Neural progenitor cell (in vitro differentiated cells): ENCODE results near the gene CCT2. TPM values are rescaled to one million over a fixed set of nuclear protein-coding genes. Genes with fewer than 3 reads are reported as not detected.

Experiments used
- DNase-seq: peaks from one replicate; pipeline ENCODE4 v3.0.0-alpha.2; 2016; ENCODE audit warnings: low spot score
- H2AFZ ChIP-seq: fragments of 200-600 bp; sonication (generic); replicated peaks from 2 replicates; pipeline ENCODE4 v1.6.1; 2016; ENCODE audit warnings: antibody characterized with exemption
- H3F3A ChIP-seq: fragments of 200-600 bp; sonication (generic); 2 replicates; pipeline ENCODE4 v1.6.1; 2016; ENCODE audit warnings: antibody characterized with exemption, low read depth
- H3K27ac ChIP-seq: fragments of 200-600 bp; sonication (generic); 2 replicates; pipeline ENCODE4 v1.5.1; 2016; ENCODE audit warnings: mild to moderate bottlenecking
- H3K27me3 ChIP-seq: fragments of 200-600 bp; sonication (generic); 2 replicates; pipeline ENCODE4 v1.6.1; 2016; ENCODE audit warnings: mild to moderate bottlenecking, moderate library complexity
- H3K36me3 ChIP-seq: fragments of 200-600 bp; sonication (generic); 2 replicates; pipeline ENCODE4 v1.5.1; 2016
- H3K4me1 ChIP-seq: fragments of 200-600 bp; sonication (generic); 2 replicates; pipeline ENCODE4 v1.6.1; 2016; ENCODE audit warnings: mixed run types
- H3K4me2 ChIP-seq: fragments of 200-600 bp; sonication (generic); 2 replicates; pipeline ENCODE4 v1.6.1; 2016
- H3K4me3 ChIP-seq: fragments of 200-600 bp; sonication (generic); 2 replicates; pipeline ENCODE4 v1.5.1; 2016
- H3K79me2 ChIP-seq: fragments of 200-600 bp; sonication (generic); 2 replicates; pipeline ENCODE4 v1.6.1; 2016; ENCODE audit warnings: low read depth
- H3K9ac ChIP-seq: fragments of 200-600 bp; sonication (generic); 2 replicates; pipeline ENCODE4 v1.6.1; 2016
- H3K9me3 ChIP-seq: fragments of 200-600 bp; sonication (generic); 2 replicates; pipeline ENCODE4 v1.5.1; 2016; ENCODE audit warnings: low read depth
- H4K20me1 ChIP-seq: fragments of 200-600 bp; sonication (generic); 2 replicates; pipeline ENCODE4 v1.6.1; 2016; ENCODE audit warnings: low read depth
- H3K27ac Mint-ChIP-seq: 3 replicates; pipeline ENCODE4 v1.8.0; 2021; ENCODE audit warnings: mixed read lengths
- H3K27me3 Mint-ChIP-seq: 2 replicates; pipeline ENCODE4 v1.8.0; 2022; ENCODE audit warnings: low read depth, mild to moderate bottlenecking, inconsistent platforms, moderate library complexity, mixed read lengths; ENCODE audit not compliant: insufficient read depth
- H3K36me3 Mint-ChIP-seq: 3 replicates; pipeline ENCODE4 v1.8.0; 2021; ENCODE audit warnings: mixed read lengths
- H3K4me1 Mint-ChIP-seq: 3 replicates; pipeline ENCODE4 v1.8.0; 2021; ENCODE audit warnings: mixed read lengths
- H3K4me3 Mint-ChIP-seq: 3 replicates; pipeline ENCODE4 v1.8.0; 2021; ENCODE audit warnings: mild to moderate bottlenecking, moderate library complexity, mixed read lengths
- H3K9me3 Mint-ChIP-seq: 3 replicates; pipeline ENCODE4 v1.8.0; 2020; ENCODE audit warnings: mixed read lengths
- EZH2 ChIP-seq: fragments of 200-600 bp; sonication (generic); IDR thresholded peaks from 2 replicates; pipeline ENCODE4 v1.6.1; 2017; ENCODE audit warnings: antibody characterized with exemption, mild to moderate bottlenecking, moderate library complexity
- EZH2phosphoT487 ChIP-seq: fragments of 200-600 bp; sonication (generic); IDR thresholded peaks from 2 replicates; pipeline ENCODE4 v1.6.1; 2017; ENCODE audit warnings: antibody characterized with exemption
- total RNA-seq: library from RNA; depleted of rRNA; stranded (reverse); fragments of >200 nt; gene quantifications from 2 replicates; pipeline ENCODE4 v1.2.3, GENCODE V29; 2015; ENCODE audit warnings: low replicate concordance
- TF ChIP-seq, protein P1 (sequence below): fragments of 200-600 bp; sonication (generic); IDR thresholded peaks from 2 replicates; pipeline ENCODE4 v1.5.1; 2017; ENCODE audit warnings: antibody characterized with exemption, mild to moderate bottlenecking

CCT2 gene
- total RNA-seq, 1 donor from 2014 or later: 516 TPM

GRCh38 chr12:69563166-69563762 lies 22.0 kb upstream of the CCT2 start:
- TF ChIP-seq, protein P1, sequence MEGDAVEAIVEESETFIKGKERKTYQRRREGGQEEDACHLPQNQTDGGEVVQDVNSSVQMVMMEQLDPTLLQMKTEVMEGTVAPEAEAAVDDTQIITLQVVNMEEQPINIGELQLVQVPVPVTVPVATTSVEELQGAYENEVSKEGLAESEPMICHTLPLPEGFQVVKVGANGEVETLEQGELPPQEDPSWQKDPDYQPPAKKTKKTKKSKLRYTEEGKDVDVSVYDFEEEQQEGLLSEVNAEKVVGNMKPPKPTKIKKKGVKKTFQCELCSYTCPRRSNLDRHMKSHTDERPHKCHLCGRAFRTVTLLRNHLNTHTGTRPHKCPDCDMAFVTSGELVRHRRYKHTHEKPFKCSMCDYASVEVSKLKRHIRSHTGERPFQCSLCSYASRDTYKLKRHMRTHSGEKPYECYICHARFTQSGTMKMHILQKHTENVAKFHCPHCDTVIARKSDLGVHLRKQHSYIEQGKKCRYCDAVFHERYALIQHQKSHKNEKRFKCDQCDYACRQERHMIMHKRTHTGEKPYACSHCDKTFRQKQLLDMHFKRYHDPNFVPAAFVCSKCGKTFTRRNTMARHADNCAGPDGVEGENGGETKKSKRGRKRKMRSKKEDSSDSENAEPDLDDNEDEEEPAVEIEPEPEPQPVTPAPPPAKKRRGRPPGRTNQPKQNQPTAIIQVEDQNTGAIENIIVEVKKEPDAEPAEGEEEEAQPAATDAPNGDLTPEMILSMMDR: no peak
- no peak for TF ChIP-seq EZH2phosphoT487
- no peak for TF ChIP-seq EZH2
- no peak overlapping the region for H3K4me2 ChIP-seq
- H4K20me1 ChIP-seq: peaks cover 6% of the 10 kb centered on the region
- H3K4me3 ChIP-seq: no peak overlapping the region
- H3K9me3 ChIP-seq: no peaks in the 10 kb centered on the region
- no peak overlapping the region for H3K9ac ChIP-seq
- Mint-ChIP-seq H3K27ac (no peak overlapping the region), H3K36me3 (no peaks in the 10 kb centered on the region), H3K27me3 (peaks cover 2% of the 10 kb centered on the region), H3K4me1 (no peaks in the 10 kb centered on the region), H3K4me3 (no peak overlapping the region), H3K9me3 (no peaks in the 10 kb centered on the region)
- H3K36me3 ChIP-seq: no peaks in the 10 kb centered on the region
- H3K27me3 ChIP-seq: no peaks in the 10 kb centered on the region
- peak overlapping the region; percentile 46 for H3K27ac ChIP-seq
- DNase-seq: peak; percentile 8
- H3K79me2 ChIP-seq: peaks cover 42% of the 10 kb centered on the region
- peaks cover 9% of the 10 kb centered on the region for H3K4me1 ChIP-seq
- peaks cover 18% of the 10 kb centered on the region for H3F3A ChIP-seq
- H2AFZ ChIP-seq: no peak overlapping the region

- Histone ChIP-seq H3K4me2 (no peak overlapping the region), H3K9ac (no peak overlapping the region), H3K9me3 (no peaks in the 10 kb centered on the region), H3K27ac (no peak overlapping the region), H3K27me3 (no peaks in the 10 kb centered on the region), H3K4me3 (no peak overlapping the region), H3F3A (peaks cover 41% of the 10 kb centered on the region), H4K20me1 (no peaks in the 10 kb centered on the region), H3K4me1 (peaks cover 9% of the 10 kb centered on the region), H3K79me2 (peaks cover 13% of the 10 kb centered on the region), H3K36me3 (peaks cover 5% of the 10 kb centered on the region), H2AFZ (no peak overlapping the region)
- DNase-seq: no peak
- peaks cover 2% of the 10 kb centered on the region for H3K27me3 Mint-ChIP-seq
- H3K36me3 Mint-ChIP-seq: peaks cover 6% of the 10 kb centered on the region
- no peak overlapping the region for H3K4me3 Mint-ChIP-seq
- H3K4me1 Mint-ChIP-seq: no peaks in the 10 kb centered on the region
- no peak for TF ChIP-seq EZH2phosphoT487
- no peak for TF ChIP-seq EZH2
- TF ChIP-seq, protein P1: peak; percentile 22
- no peaks in the 10 kb centered on the region for H3K9me3 Mint-ChIP-seq
- no peak overlapping the region for H3K27ac Mint-ChIP-seq
Observed at GRCh38 chr12:69566603-69567002, 18.7 kb upstream of the CCT2 start.

GRCh38 chr12:69569236-69569635 lies 16.0 kb upstream of the CCT2 start:
- Mint-ChIP-seq H3K4me3 (no peak overlapping the region), H3K9me3 (no peaks in the 10 kb centered on the region), H3K27ac (no peak overlapping the region), H3K36me3 (peaks cover 18% of the 10 kb centered on the region), H3K27me3 (no peaks in the 10 kb centered on the region), H3K4me1 (no peaks in the 10 kb centered on the region)
- H3K27ac ChIP-seq: no peak overlapping the region
- H4K20me1 ChIP-seq: no peaks in the 10 kb centered on the region
- H3F3A ChIP-seq: peaks cover 34% of the 10 kb centered on the region
- no peaks in the 10 kb centered on the region for H3K4me1 ChIP-seq
- H3K9me3 ChIP-seq: no peaks in the 10 kb centered on the region
- TF ChIP-seq EZH2 (no peak), EZH2phosphoT487 (no peak)
- TF ChIP-seq, protein P1: no peak
- H3K36me3 ChIP-seq: peaks cover 15% of the 10 kb centered on the region
- H2AFZ ChIP-seq: no peak overlapping the region
- no peaks in the 10 kb centered on the region for H3K27me3 ChIP-seq
- H3K4me2 ChIP-seq: no peak overlapping the region
- H3K4me3 ChIP-seq: no peak overlapping the region
- H3K79me2 ChIP-seq: peaks cover 6% of the 10 kb centered on the region
- no peak overlapping the region for H3K9ac ChIP-seq
- DNase-seq: no peak
